SK-N-MC (cell line): ENCODE data around the gene DIP2C.

Experiments
- EZH2 ChIP-seq: fragments of 200-600 bp; sonication (generic); IDR thresholded peaks from one replicate; pipeline ENCODE4 v1.6.1; 2017; ENCODE audit warnings: antibody characterized with exemption
- POLR2AphosphoS5 ChIP-seq: IDR thresholded peaks from 2 replicates; pipeline ENCODE4 v1.6.1; 2012; ENCODE audit warnings: mild to moderate bottlenecking, low read depth, low read length, borderline replicate concordance

DNA sequence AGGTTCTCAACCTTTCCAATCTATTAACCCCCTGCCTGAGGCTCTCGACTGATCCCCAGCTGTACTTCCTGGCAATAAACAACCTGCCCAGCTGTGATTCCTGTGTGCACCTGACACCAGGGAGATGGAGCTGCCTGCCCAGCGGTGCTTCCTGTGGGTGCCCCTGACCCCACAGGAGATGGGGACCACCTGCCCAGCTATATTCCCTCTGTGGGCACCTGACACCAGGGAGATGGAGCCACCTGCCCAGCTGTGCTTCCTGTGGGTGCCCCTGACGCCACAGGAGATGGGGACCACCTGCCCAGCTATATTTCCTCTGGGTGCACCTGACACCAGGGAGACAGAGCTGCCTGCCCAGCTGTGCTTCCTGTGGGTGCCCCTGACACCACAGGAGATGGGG lies 184.0 kb downstream of the DIP2C start:
- TF ChIP-seq POLR2AphosphoS5 (no peak), EZH2 (no peak)
